ENCODE data around the gene ADAMTS9.

The ADAMTS9 gene

DNA sequence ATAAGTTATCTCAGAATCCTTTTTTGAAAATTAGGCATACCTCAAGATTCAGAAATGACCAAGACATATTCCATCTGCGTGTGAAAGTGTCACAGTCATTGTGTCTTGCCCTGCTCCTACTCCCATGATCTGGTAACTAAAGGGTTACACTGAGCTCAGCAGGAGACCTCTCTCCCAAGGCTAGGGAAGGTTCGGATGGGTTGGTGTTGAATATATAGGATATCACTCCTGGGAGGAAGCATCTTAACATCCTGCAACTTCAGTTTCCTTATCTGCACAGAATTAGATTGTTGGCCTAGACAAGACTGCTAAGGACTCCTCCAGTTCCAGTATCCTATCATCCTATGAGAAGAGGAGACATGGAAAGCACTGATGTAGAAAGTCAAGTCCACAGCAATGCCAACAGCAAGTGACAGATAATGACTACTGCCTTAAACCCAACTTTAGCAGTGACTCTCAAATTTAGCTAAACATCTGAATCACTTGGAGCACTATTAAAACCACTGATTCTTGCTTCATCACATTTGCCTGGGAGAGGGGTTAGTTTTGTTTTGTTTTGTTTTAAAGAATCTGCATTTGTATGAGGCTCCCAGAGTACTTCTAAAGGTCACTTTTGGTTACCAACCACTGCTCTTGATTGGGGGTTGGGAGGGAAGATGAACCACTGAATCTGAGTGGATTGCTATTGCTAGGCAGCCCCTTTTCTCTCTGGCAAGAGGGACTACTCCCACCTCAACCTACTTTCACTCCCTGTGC lies 9.7 kb downstream of the ADAMTS9 start:
- H3K4me3 ChIP-seq (ENCODE audit: low read depth, low read length), result no peak overlapping the region
- no peak for DNase-seq (ENCODE audit: low read depth)
- TF ChIP-seq, protein P1, sequence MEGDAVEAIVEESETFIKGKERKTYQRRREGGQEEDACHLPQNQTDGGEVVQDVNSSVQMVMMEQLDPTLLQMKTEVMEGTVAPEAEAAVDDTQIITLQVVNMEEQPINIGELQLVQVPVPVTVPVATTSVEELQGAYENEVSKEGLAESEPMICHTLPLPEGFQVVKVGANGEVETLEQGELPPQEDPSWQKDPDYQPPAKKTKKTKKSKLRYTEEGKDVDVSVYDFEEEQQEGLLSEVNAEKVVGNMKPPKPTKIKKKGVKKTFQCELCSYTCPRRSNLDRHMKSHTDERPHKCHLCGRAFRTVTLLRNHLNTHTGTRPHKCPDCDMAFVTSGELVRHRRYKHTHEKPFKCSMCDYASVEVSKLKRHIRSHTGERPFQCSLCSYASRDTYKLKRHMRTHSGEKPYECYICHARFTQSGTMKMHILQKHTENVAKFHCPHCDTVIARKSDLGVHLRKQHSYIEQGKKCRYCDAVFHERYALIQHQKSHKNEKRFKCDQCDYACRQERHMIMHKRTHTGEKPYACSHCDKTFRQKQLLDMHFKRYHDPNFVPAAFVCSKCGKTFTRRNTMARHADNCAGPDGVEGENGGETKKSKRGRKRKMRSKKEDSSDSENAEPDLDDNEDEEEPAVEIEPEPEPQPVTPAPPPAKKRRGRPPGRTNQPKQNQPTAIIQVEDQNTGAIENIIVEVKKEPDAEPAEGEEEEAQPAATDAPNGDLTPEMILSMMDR (IDR thresholded peaks at IDR 0.05; ENCODE audit: insufficient read depth, low read depth, low read length, missing control alignments), result no peak

DNA sequence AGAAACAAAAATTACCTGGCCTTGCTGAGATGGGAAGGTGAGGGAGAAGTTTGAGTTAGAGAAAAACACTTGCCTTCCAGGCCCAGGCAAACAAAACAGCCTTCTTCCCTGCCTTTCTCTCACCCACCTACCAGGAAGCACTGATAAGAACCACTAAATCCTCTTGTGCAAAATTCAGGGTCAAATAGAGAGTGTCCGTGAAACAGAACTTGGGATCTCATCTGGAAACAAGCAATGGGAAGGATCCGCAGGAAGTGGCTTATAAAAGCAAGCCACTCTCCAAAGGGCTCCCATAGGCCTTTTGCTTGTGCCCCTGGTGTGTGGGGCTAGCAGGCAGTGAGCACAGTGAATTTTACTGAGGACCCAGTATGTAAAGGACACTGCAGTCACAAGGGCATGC lies 11.0 kb downstream of the ADAMTS9 start:
- no peak overlapping the region for H3K4me3 ChIP-seq (ENCODE audit: low read depth, low read length)
- no peak for DNase-seq (ENCODE audit: low read depth)
- TF ChIP-seq, protein P1 (IDR thresholded peaks at IDR 0.05; ENCODE audit: insufficient read depth, low read depth, low read length, missing control alignments), result no peak

DNA sequence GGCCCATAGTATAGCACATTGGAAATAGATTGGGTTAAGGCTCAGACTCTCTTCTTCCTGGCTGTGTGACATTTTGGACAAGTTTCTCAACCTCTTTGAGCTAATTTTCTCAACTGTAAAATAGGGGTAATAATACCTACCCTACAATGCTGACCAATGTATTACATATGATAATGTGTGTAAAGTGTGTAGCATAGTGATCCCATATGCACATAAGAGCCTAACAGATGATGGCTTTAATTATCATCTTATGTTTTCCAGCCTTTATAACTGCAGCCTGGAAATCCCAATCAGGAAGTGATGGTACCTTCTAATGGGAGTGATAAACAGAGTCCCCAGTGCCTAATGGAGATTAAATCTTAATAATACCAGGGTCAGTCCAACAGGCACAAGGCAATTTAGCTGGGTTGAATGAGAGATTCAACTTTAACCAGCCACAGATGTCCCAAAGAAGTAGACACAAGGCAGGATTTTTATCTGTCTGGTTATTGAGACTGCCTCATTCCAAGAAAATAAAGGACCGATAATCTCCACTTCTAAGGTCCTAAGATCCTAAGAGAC lies 12.0 kb downstream of the ADAMTS9 start:
- TF ChIP-seq, protein P1 (IDR thresholded peaks at IDR 0.05; ENCODE audit: insufficient read depth, low read depth, low read length, missing control alignments), result no peak
- no peak for DNase-seq (ENCODE audit: low read depth)
- H3K4me3 ChIP-seq (ENCODE audit: low read depth, low read length), result no peak overlapping the region

DNA sequence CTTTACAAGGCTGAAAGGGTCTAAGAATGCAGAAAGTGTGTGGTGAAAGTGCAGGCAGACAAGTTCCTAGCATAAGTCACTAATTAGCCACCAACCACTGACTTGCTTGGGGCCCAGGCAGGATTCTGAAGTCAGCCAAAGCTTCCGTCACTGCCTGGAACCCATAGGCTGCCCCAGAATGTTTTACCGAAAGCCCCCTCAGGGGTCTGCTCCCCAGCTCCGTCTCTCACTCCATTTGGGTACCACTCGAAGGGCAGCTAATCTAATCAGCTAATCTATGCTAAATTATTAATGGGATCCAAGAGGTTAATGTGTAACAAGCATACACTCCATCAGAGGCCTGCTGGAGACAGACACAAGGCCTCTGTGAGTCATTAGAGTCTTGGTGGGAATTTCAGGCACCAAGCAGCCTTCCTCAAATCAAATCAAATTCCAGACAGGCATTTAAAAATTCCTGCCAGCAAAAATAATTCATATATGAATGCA lies 13.2 kb downstream of the ADAMTS9 start:
- H3K4me3 ChIP-seq (ENCODE audit: low read depth, low read length), result no peak overlapping the region
- TF ChIP-seq, protein P1 (IDR thresholded peaks at IDR 0.05; ENCODE audit: insufficient read depth, low read depth, low read length, missing control alignments), result no peak
- no peak for DNase-seq (ENCODE audit: low read depth)

DNA sequence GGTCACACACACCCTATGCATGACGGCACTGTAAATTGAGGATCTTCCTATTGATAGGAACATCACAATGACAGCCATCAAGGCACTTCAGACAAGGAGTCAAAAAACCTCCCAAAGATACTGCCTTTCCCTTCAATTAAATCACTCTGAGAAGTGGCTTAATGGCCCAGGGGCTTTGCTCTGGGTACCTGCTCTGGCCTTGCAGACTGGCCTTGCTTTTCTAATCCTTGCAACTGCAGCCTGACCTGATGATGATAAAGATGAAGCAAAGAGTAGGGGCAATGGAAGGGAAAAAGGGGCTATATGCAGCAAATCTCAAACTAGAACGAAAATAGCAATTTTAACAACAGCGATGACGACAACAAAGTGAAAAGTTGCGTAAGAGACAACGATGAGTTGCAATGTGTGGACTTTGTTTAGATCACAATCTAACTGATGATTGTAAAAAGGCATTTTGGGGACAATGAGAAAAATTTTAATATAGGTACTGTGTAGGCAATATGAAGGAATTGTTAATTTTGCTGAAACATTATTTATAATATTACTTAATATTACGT lies 14.6 kb downstream of the ADAMTS9 start:
- H3K4me3 ChIP-seq (ENCODE audit: low read depth, low read length), result no peak overlapping the region
- TF ChIP-seq, protein P1 (IDR thresholded peaks at IDR 0.05; ENCODE audit: insufficient read depth, low read depth, low read length, missing control alignments), result no peak

DNA sequence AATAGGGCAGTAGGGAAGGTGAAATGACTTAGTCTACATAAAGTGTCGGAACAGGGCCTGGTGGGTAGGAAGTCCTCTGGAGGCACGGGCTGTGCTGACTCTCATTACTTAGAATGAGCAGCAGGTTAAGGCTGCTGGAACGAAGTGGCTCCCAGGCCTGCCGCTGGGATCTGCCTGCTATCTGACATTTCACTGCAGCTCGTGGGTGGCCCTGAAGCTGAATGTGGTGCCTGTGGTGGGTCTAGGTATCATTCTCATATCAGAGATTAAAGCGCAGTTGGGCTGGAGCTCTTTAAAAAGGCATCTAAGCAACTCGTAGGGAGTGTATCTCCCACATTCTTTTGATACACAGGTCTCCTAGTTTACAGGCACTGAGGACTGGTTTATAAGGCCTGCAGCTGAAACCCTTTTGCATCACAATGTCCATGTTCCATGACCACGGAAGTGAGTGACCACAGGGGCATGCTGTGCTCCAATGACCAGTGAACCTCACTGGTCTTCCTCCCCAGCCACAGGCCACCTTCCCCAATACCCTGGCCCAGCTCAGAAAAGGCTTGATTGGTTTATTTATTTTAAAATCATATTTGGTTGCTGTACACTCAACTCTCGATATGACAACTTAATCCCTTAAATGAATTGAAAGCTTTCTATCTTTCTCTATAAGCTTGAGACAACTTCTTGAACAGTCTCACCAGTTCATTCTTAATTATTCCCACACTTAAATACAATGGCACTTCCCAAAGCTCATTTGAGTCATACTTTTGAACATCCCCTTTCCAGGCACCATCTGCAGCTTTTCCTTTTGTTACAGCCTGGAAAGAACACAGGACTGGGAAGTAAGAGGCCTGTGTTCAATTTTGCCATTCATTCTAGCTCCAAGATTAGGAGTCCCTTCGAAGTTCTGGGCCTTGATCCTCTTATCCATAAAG lies 19.0 kb downstream of the ADAMTS9 start:
- TF ChIP-seq, protein P1 (IDR thresholded peaks at IDR 0.05; ENCODE audit: insufficient read depth, low read depth, low read length, missing control alignments), result no peak
- no peak for DNase-seq (ENCODE audit: low read depth)
- H3K4me3 ChIP-seq (ENCODE audit: low read depth, low read length), result no peak overlapping the region

More for the DNA sequence above, 14.6 kb downstream of the ADAMTS9 start:
- no peak for DNase-seq (ENCODE audit: low read depth)
